GM10847 (cell line): Measurements from ENCODE around the gene SLC35F5.

Experiments used
- POLR2A ChIP-seq: IDR thresholded peaks from 2 replicates; pipeline ENCODE4 v1.6.1; 2011; ENCODE audit not compliant: insufficient read length; ENCODE audit errors: extremely low read depth

The SLC35F5 gene

GRCh38 chr2:113767811-113768460 is 11.5 kb upstream of the SLC35F5 start:
- TF ChIP-seq POLR2A, result no peak

DNA sequence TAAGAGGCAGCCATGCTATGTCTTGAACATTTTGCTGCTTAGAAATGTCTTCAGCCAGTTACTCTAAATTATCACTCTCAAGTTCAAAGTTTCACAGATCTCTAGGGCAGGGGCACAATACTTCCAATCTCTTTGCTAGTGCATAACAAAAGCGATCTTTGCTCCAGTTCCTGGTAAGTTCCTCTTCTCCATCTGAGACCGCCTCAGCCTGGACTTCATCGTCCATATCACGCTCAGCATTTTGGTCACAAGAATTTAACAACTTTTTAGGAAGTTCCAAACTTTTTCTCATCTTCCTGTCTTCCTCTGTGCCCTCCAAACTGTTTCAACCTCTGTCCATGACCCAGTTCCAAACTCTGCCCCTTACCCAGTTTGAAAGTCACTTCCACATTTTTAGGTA is 8.8 kb upstream of the SLC35F5 start:
- TF ChIP-seq POLR2A, result no peak

DNA sequence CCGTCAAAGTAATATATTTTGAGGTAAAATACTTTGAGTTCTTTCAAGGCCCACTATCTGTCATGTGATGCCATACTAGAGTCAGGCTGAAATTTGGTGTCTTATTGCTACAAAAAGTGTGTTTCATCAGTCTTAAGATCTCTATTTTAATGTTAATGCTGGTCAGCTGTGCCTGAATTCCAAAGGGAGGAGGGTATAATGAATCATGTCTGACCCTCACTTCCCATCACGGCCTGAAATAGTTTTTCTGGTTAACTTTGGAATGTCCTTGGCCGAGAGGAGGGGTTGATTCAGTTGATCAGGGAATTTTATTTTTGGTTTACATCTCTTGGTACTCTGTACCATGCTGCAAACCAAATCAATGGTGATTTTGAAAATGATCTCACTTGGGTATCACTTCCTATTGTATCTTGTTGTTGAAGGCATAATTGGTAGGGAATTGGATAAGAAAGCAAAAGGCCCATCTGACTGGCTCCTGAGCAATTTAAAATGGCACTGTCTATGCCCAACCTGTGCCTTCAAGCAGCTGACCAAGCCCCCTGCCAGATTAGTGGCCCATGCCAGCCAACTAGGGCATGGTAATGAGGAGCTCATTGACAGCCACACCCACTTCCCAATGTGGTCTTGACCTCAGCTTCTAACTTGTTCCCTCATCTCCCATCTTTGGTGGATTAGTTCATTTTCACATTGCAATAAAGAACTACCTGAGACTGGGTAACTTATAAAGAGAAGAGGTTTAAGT is 6.1 kb upstream of the SLC35F5 start:
- TF ChIP-seq POLR2A, result no peak

GRCh38 chr2:113760400-113760799 is 4.0 kb upstream of the SLC35F5 start:
- TF ChIP-seq POLR2A, result no peak

GRCh38 chr2:113757138-113757657 is 756 bp upstream of the SLC35F5 start:
- TF ChIP-seq POLR2A, result no peak

- TF ChIP-seq POLR2A, result no peak
These were observed 547 bp downstream of the SLC35F5 start for GRCh38 chr2:113755835-113756354.

GRCh38 chr2:113755035-113755834 is 1.2 kb downstream of the SLC35F5 start:
- TF ChIP-seq POLR2A, result no peak

- no peak for TF ChIP-seq POLR2A
These were observed 2.3 kb downstream of the SLC35F5 start for GRCh38 chr2:113754160-113754559.

GRCh38 chr2:113750385-113750784 is 6.1 kb downstream of the SLC35F5 start:
- TF ChIP-seq POLR2A, result no peak

GRCh38 chr2:113741091-113741490 is 15.4 kb downstream of the SLC35F5 start:
- TF ChIP-seq POLR2A, result no peak

- TF ChIP-seq POLR2A, result no peak
These were observed 16.6 kb downstream of the SLC35F5 start for GRCh38 chr2:113739849-113740248.

GRCh38 chr2:113734185-113734584 is 22.3 kb downstream of the SLC35F5 start:
- TF ChIP-seq POLR2A, result no peak

DNA sequence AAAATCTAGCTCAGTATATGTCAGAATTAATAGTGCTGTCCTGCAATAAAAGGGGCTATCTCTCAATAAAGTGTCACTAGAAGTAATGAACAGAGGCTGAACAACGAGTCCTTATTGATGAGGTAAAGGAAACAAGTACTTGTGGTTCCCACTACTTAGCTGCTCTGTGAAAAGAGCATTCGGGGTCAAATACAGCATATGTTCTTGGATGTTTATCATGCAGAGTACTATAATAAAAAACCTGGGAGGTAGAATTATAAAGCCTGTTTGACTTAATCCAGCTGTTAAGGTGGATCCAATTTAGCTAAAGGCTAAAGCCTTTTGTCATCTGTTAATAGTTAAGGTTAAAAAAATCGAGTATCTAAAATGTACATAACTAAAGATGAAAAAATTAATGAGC is 32.4 kb downstream of the SLC35F5 start:
- TF ChIP-seq POLR2A, result no peak

GRCh38 chr2:113723411-113723810 is 33.0 kb downstream of the SLC35F5 start:
- TF ChIP-seq POLR2A, result no peak

- no peak for TF ChIP-seq POLR2A
These were observed 36.3 kb downstream of the SLC35F5 start for GRCh38 chr2:113720167-113720566.
